IMR-90 (cell line): ENCODE measurements around the gene BLVRB. TPM values are rescaled to one million over a fixed set of nuclear protein-coding genes. Genes with fewer than 3 reads are reported as not detected.
"Not testable (repeated sequence)": the region's sequence is repeated elsewhere in the genome, so short reads cannot be mapped to it uniquely, and the experiment has no call there.

Experiments used
- ATAC-seq: fragments of 200-7000 bp; cut with Tn5 transposase; 2 replicates; pipeline ENCODE4 v1.9.1; 2020; ENCODE audit warnings: low read depth, mild to moderate bottlenecking, moderate library complexity
- BruUV-seq: library from RNA; stranded (reverse); fragments of 400-500 nt; replicated peaks from 2 replicates; lab custom pipeline; 2021; lab: Mats Ljungman, UMichigan
- CTCF ChIA-PET: fragments of 300-600 bp; formaldehyde crosslinking; extraction: SDS; loops from one replicate; lab custom pipeline; 2021; ENCODE audit warnings: antibody characterized with exemption; lab: Yijun Ruan, JAX
- POLR2A ChIA-PET: fragments of 300-600 bp; sonication (Branson Sonifier 250); formaldehyde crosslinking; loops from one replicate; lab custom pipeline; 2022; ENCODE audit warnings: antibody characterized with exemption; ENCODE audit not compliant: unreplicated experiment; lab: Charles Lee
- DNase-seq: peaks from one replicate; pipeline ENCODE4 v3.0.0; 2013
- H2AFZ ChIP-seq: replicated peaks from 2 replicates; pipeline ENCODE3; 2013; ENCODE audit warnings: low read length, mild to moderate bottlenecking; ENCODE audit not compliant: poor library complexity
- H2AK5ac ChIP-seq: 2 replicates; pipeline ENCODE4 v1.6.1; 2013; ENCODE audit warnings: low read depth, low read length, inconsistent platforms
- H2AK9ac ChIP-seq: replicated peaks from 2 replicates; pipeline ENCODE3; 2013; ENCODE audit warnings: mild to moderate bottlenecking, low read depth, low read length, moderate library complexity; ENCODE audit not compliant: poor library complexity
- H2BK120ac ChIP-seq: 2 replicates; pipeline ENCODE4 v1.6.1; 2013; ENCODE audit warnings: low read depth, low read length, inconsistent platforms
- H2BK15ac ChIP-seq: 3 replicates; pipeline ENCODE4 v1.6.1; 2013; ENCODE audit warnings: low read depth, low read length, inconsistent platforms
- H2BK20ac ChIP-seq: 2 replicates; pipeline ENCODE4 v1.6.1; 2013; ENCODE audit warnings: low read depth, mild to moderate bottlenecking, inconsistent platforms, low read length, moderate library complexity
- H2BK5ac ChIP-seq: 2 replicates; pipeline ENCODE4 v1.6.1; 2013; ENCODE audit warnings: mild to moderate bottlenecking, low read depth, low read length, inconsistent platforms; ENCODE audit not compliant: poor library complexity, severe bottlenecking
- H3K14ac ChIP-seq: replicated peaks from 2 replicates; pipeline ENCODE4 v1.6.1; 2013; ENCODE audit warnings: low read depth, low read length, inconsistent platforms
- H3K18ac ChIP-seq: 2 replicates; pipeline ENCODE4 v1.6.1; 2013; ENCODE audit warnings: low read depth, low read length, control low read depth
- H3K23ac ChIP-seq: 2 replicates; pipeline ENCODE4 v1.6.1; 2013; ENCODE audit warnings: low read depth, low read length, inconsistent platforms
- H3K27ac ChIP-seq: 2 replicates; pipeline ENCODE4 v1.5.1; 2013; ENCODE audit warnings: mild to moderate bottlenecking, control low read depth, low read length; ENCODE audit not compliant: insufficient read depth
- H3K27me3 ChIP-seq: 2 replicates; pipeline ENCODE4 v1.6.1; 2013; ENCODE audit warnings: low read length; ENCODE audit not compliant: control insufficient read depth, insufficient read depth
- H3K36me3 ChIP-seq: 2 replicates; pipeline ENCODE4 v1.6.1; 2013; ENCODE audit warnings: low read length, mixed read lengths; ENCODE audit not compliant: control insufficient read depth, insufficient read depth
- H3K4ac ChIP-seq: 2 replicates; pipeline ENCODE4 v1.6.1; 2013; ENCODE audit warnings: low read depth, low read length, inconsistent platforms
- H3K4me1 ChIP-seq: 2 replicates; pipeline ENCODE4 v1.6.1; 2013; ENCODE audit warnings: low read length, mixed read lengths; ENCODE audit not compliant: control insufficient read depth, insufficient read depth
- H3K4me2 ChIP-seq: 2 replicates; pipeline ENCODE4 v1.6.1; 2013; ENCODE audit warnings: low read depth, mild to moderate bottlenecking, control low read depth, low read length, moderate library complexity
- H3K4me3 ChIP-seq: 2 replicates; pipeline ENCODE4 v1.5.1; 2013; ENCODE audit warnings: low read depth, mild to moderate bottlenecking, control low read depth, low read length, moderate library complexity; ENCODE audit not compliant: insufficient read depth
- H3K56ac ChIP-seq: 2 replicates; pipeline ENCODE4 v1.6.1; 2013; ENCODE audit warnings: low read length, inconsistent platforms; ENCODE audit not compliant: insufficient read depth; ENCODE audit errors: extremely low read depth
- H3K79me1 ChIP-seq, 2 experiments: 2 replicates each; pipeline ENCODE4 v1.6.1; 2013; ENCODE audit warnings: low read length in 2 of 2, inconsistent platforms in 1 of 2, low read depth in 1 of 2
- H3K9ac ChIP-seq: 2 replicates; pipeline ENCODE4 v1.6.1; 2013; ENCODE audit warnings: low read depth, low read length, control low read depth
- H3K9me1 ChIP-seq: 2 replicates; pipeline ENCODE4 v1.6.1; 2013; ENCODE audit warnings: low read length, inconsistent platforms; ENCODE audit not compliant: insufficient read depth
- H3K9me3 ChIP-seq: 2 replicates; pipeline ENCODE4 v1.6.1; 2013; ENCODE audit warnings: low read length; ENCODE audit not compliant: control insufficient read depth, insufficient read depth
- H4K20me1 ChIP-seq: 2 replicates; pipeline ENCODE4 v1.6.1; 2013; ENCODE audit warnings: low read length, inconsistent platforms; ENCODE audit not compliant: insufficient read depth
- H4K5ac ChIP-seq: 2 replicates; pipeline ENCODE4 v1.6.1; 2013; ENCODE audit warnings: mild to moderate bottlenecking, low read depth, low read length, control low read depth
- H4K8ac ChIP-seq, 2 experiments: 2 replicates each; pipeline ENCODE4 v1.6.1; 2013; ENCODE audit warnings: low read depth in 2 of 2, low read length in 2 of 2, control low read depth in 1 of 2, inconsistent platforms in 1 of 2
- H4K91ac ChIP-seq: 2 replicates; pipeline ENCODE4 v1.6.1; 2013; ENCODE audit warnings: low read depth, low read length, inconsistent platforms; ENCODE audit not compliant: insufficient read depth
- WGBS, 2 experiments: methylation state at CpG; one replicate each; pipeline versions ENCODE4 v1.1.5 to v1.1.7; 2013; ENCODE audit warnings: missing lambda C conversion rate in 2 of 2; ENCODE audit not compliant: insufficient read length in 1 of 2; ENCODE audit errors: extremely low coverage in 2 of 2; 5-methylcytosine and 5-hydroxymethylcytosine counted together
- dilution Hi-C: fragments of 300-500 bp; cut with HindIII; formaldehyde crosslinking; loops from one replicate; pipeline ENCODE4 v1.14.3; 2018; ENCODE audit warnings: low sequenced_read_pairs; ENCODE audit not compliant: unreplicated experiment
- in situ Hi-C: fragments of 300-500 bp; cut with MboI; formaldehyde crosslinking; loops from 3 replicates; pipeline ENCODE4 v1.14.3; 2019; ENCODE audit warnings: low sequenced_read_pairs, inconsistent platforms, mixed read lengths
- intact Hi-C: fragments of 100-400 bp; cut with micrococcal nuclease; formaldehyde crosslinking; loops from 2 replicates; pipeline ENCODE4 v1.10.0; 2022
- polyA plus RNA-seq, 3 experiments: library from polyadenylated mRNA; depleted of rRNA; stranded (reverse); fragments of >200 nt; gene quantifications; 2 replicates each; pipeline ENCODE4 v1.2.3, GENCODE V29; 2012; ENCODE audit warnings: low replicate concordance in 1 of 3
- total RNA-seq: library from RNA; depleted of rRNA; stranded (reverse); fragments of >200 nt; gene quantifications from 2 replicates; pipeline ENCODE4 v1.2.3, GENCODE V29; 2012

Gene BLVRB
- total and polyA plus RNA-seq, 2 of the 4 experiments (the other 2 are of a cell fraction) = 65.2 to 102 TPM

DNA sequence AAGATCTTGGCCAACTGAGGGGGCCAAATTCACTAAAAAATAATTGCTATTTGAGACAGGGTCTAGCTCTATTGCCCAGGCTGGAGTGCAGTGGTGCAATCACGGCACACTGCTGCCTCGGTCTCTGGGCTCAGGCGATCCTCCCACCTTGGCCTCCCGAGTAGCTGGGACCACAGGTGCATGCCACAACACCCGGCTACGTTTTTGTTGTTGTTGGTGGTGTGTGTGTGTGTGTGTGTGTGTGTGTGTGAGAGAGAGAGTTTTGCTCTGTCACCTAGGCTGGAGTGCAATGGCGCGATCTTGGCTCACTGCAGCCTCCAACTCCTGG lies 57.0 kb downstream of the BLVRB start:
- H3K4me2 ChIP-seq, dilution Hi-C loops, H3K27me3 ChIP-seq, H2BK120ac ChIP-seq, H3K27ac ChIP-seq, H4K20me1 ChIP-seq, H3K18ac ChIP-seq, H4K5ac ChIP-seq, H3K9me1 ChIP-seq, POLR2A ChIA-PET, intact Hi-C loops, H4K8ac ChIP-seq, H3K23ac ChIP-seq, H2BK20ac ChIP-seq, BruUV-seq, DNase-seq, H2AK5ac ChIP-seq, H3K4ac ChIP-seq, H3K14ac ChIP-seq, H2BK5ac ChIP-seq, H3K4me1 ChIP-seq, H3K79me1 ChIP-seq, H2AK9ac ChIP-seq, in situ Hi-C loops, H4K91ac ChIP-seq, H2BK15ac ChIP-seq, H3K4me3 ChIP-seq, CTCF ChIA-PET, H3K36me3 ChIP-seq, ATAC-seq, H3K9ac ChIP-seq, H3K56ac ChIP-seq, H2AFZ ChIP-seq, H3K9me3 ChIP-seq: not testable (repeated sequence)
- 87% methylated on average over 5 of the region's 8 CpGs; no CpG with 5 or more reads in 1 of the 2 experiments for WGBS, 2 experiments
